Kidney (tissue), 14 donors: Measurements from ENCODE around the gene TMEM164. TPM values are rescaled to one million over a fixed set of nuclear protein-coding genes. Genes with fewer than 3 reads are reported as not detected.

Experiments used
- DNase-seq, 5 donors: peaks; one replicate each; pipeline ENCODE4 v3.0.0-alpha.2; 2013 to 2020
- FAIRE-seq: peaks from 2 replicates; lab custom pipeline; 2012; peaks lifted over from hg19 to GRCh38; lab: Jason Lieb, UNC
- H3K27ac ChIP-seq, 2 donors: one replicate each; pipeline ENCODE4 v1.7.0; 2013; ENCODE audit warnings: low read depth in 2 of 2, low read length in 2 of 2, inconsistent platforms in 1 of 2
- H3K27me3 ChIP-seq: one replicate; pipeline ENCODE4 v1.7.1; 2013; ENCODE audit warnings: low read length, inconsistent platforms; ENCODE audit not compliant: control insufficient read depth, insufficient read depth
- H3K36me3 ChIP-seq, 3 donors: one replicate each; pipeline versions ENCODE4 v1.7.0 to v1.7.1; 2013; ENCODE audit warnings: low read length in 3 of 3, control low read depth in 1 of 3, inconsistent platforms in 1 of 3; ENCODE audit not compliant: insufficient read depth in 3 of 3, control insufficient read depth in 2 of 3
- H3K4me1 ChIP-seq, 3 donors: one replicate each; pipeline versions ENCODE4 v1.7.0 to v1.7.1; 2013; ENCODE audit warnings: low read length in 3 of 3, inconsistent platforms in 1 of 3, low read depth in 1 of 3; ENCODE audit not compliant: control insufficient read depth in 2 of 3, insufficient read depth in 2 of 3
- H3K4me3 ChIP-seq, 3 donors: one replicate each; pipeline versions ENCODE4 v1.7.0 to v1.8.1; 2013; ENCODE audit warnings: low read length in 3 of 3, control low read depth in 1 of 3, inconsistent platforms in 1 of 3
- H3K9ac ChIP-seq, 3 donors: one replicate each; pipeline versions ENCODE4 v1.7.0 to v1.7.1; 2013; ENCODE audit warnings: low read length in 3 of 3, control low read depth in 1 of 3, inconsistent platforms in 1 of 3
- H3K9me3 ChIP-seq, 3 donors: one replicate each; pipeline versions ENCODE4 v1.7.0 to v1.7.1; 2013; ENCODE audit warnings: low read length in 3 of 3, control low read depth in 1 of 3, inconsistent platforms in 1 of 3; ENCODE audit not compliant: control insufficient read depth in 2 of 3, insufficient read depth in 1 of 3
- CTCF ChIP-seq: IDR thresholded peaks from 3 replicates; pipeline ENCODE4 v1.5.1; 2012; ENCODE audit warnings: mild to moderate bottlenecking, moderate library complexity, borderline replicate concordance; ENCODE audit not compliant: insufficient read depth; ENCODE audit errors: extremely low read depth
- intact Hi-C: fragments of 100-400 bp; cut with DNase I; formaldehyde crosslinking; loops from one replicate; pipeline ENCODE4 v1.11.1; 2022
- polyA plus RNA-seq: library from polyadenylated mRNA; stranded (reverse); fragments of 350-450 nt; fragmentation: Illumina TruSeq; extraction: RNeasy Lipid Tissue Mini Kit (QIAGEN cat#74804); gene quantifications from one replicate; pipeline ENCODE4 v1.2.3, GENCODE V29; 2014; ENCODE audit warnings: low read depth, low replicate concordance; ENCODE audit not compliant: insufficient read depth
- total RNA-seq: library from RNA; stranded (reverse); fragmentation: NEBNext Ultra II Directional; extraction: Animal tissue kit (Norgen Biotek cat#: 25700); gene quantifications from one replicate; pipeline ENCODE4 v1.2.1, GENCODE V29; 2021
- donor health status: control.
- donor health status: control.
- donor health status: control.
- donor health status: control.
- donor health status: control.
- donor health status: DM: yes; HTN: yes; CAD: no.
- donor health status: Normal renal cell carcinoma (clear cell type).

TMEM164 gene
- total and polyA plus RNA-seq, 2 donors from 2014 or later = 16.9 to 36.0 TPM

- peaks cover 2% of the 10 kb centered on the region for H3K27me3 ChIP-seq
- H3K27ac ChIP-seq = no peak overlapping the region
- intact Hi-C loops = no loop called here
- no peaks in the 10 kb centered on the region for H3K4me1 ChIP-seq
- DNase-seq (no peak), FAIRE-seq (no peak)
- H3K9me3 ChIP-seq = no peaks in the 10 kb centered on the region
- H3K36me3 ChIP-seq = no peaks in the 10 kb centered on the region
- TF ChIP-seq CTCF = no peak
- no peak overlapping the region for H3K4me3 ChIP-seq
- no peak overlapping the region for H3K9ac ChIP-seq
Observed at GRCh38 chrX:110042496-110042895, 39.6 kb downstream of the TMEM164 start.

GRCh38 chrX:110043506-110043905 lies 40.6 kb downstream of the TMEM164 start:
- Histone ChIP-seq H3K27me3 (peaks cover 2% of the 10 kb centered on the region), H3K27ac (no peak overlapping the region), H3K36me3 (no peaks in the 10 kb centered on the region), H3K4me3 (no peak overlapping the region), H3K9me3 (no peaks in the 10 kb centered on the region), H3K9ac (no peak overlapping the region), H3K4me1 (no peaks in the 10 kb centered on the region)
- FAIRE-seq = no peak
- no peak for DNase-seq
- no peak for TF ChIP-seq CTCF
- intact Hi-C loops = no loop called here

- H3K9me3 ChIP-seq = no peaks in the 10 kb centered on the region
- no peaks in the 10 kb centered on the region for H3K4me1 ChIP-seq
- H3K36me3 ChIP-seq = no peaks in the 10 kb centered on the region
- H3K27me3 ChIP-seq = peaks cover 2% of the 10 kb centered on the region
- intact Hi-C loops = no loop called here
- no peak overlapping the region for H3K27ac ChIP-seq
- H3K4me3 ChIP-seq = no peak overlapping the region
- H3K9ac ChIP-seq = no peak overlapping the region
- no peak for TF ChIP-seq CTCF
- no peak for FAIRE-seq
- DNase-seq = no peak
Observed at GRCh38 chrX:110044346-110045249, 41.7 kb downstream of the TMEM164 start.
